GM18526 (cell line): Measurements from ENCODE around the gene SYCP2.

Experiments
- POLR2A ChIP-seq: IDR thresholded peaks from 3 replicates; pipeline ENCODE4 v1.6.1; 2011; ENCODE audit not compliant: insufficient read length; ENCODE audit errors: extremely low read depth

SYCP2 gene

GRCh38 chr20:59816146-59816738, 117.2 kb downstream of the SYCP2 start:
- TF ChIP-seq POLR2A, result no peak

GRCh38 chr20:59814840-59815340, 118.5 kb downstream of the SYCP2 start:
- TF ChIP-seq POLR2A, result no peak

GRCh38 chr20:59813948-59814839, 119.2 kb downstream of the SYCP2 start:
- no peak for TF ChIP-seq POLR2A
